Measurements from ENCODE around the gene SDHD.
"Not testable (repeated sequence)": the region's sequence is repeated elsewhere in the genome, so short reads cannot be mapped to it uniquely, and the experiment has no call there.

SDHD gene

GRCh38 chr11:112042961-112043304 lies 43.7 kb upstream of the SDHD start:
- H3K27me3 ChIP-seq (ENCODE audit: insufficient read depth, low read length, poor library complexity), result no peaks in the 10 kb centered on the region
- no peak for DNase-seq
- H3K27ac ChIP-seq (ENCODE audit: low read length), result no peak overlapping the region
- H3K4me1 ChIP-seq (ENCODE audit: insufficient read depth, low read length), result no peaks in the 10 kb centered on the region
- ATAC-seq (ENCODE audit: insufficient read depth, low read depth), result no peak
- no peak overlapping the region for H3K9ac ChIP-seq (ENCODE audit: low read depth, low read length)
- H3K4me2 ChIP-seq (ENCODE audit: insufficient read depth, low read length), result no peak overlapping the region
- H4K20me1 ChIP-seq (ENCODE audit: insufficient read depth, low read length), result no peaks in the 10 kb centered on the region
- no peak for TF ChIP-seq EZH2 (IDR thresholded peaks at IDR 0.05; ENCODE audit: borderline replicate concordance, low read depth, low read length, severe bottlenecking)
- TF ChIP-seq CTCF (IDR thresholded peaks at IDR 0.05; ENCODE audit: borderline replicate concordance, extremely low read depth, low read length, poor library complexity, severe bottlenecking), result no peak
- peaks cover 3% of the 10 kb centered on the region; the same call in 1 of the 2 replicates for H3K79me2 ChIP-seq (ENCODE audit: insufficient read depth, low read length)
- H3K9me3 ChIP-seq (ENCODE audit: insufficient read depth, low read length, severe bottlenecking), result no peaks in the 10 kb centered on the region
- H3K4me3 ChIP-seq (ENCODE audit: low read depth in 1 of 2, low read length in 2 of 2), result no peak overlapping the region
- H3K36me3 ChIP-seq (ENCODE audit: insufficient read depth, low read length), result peaks cover 81% of the 10 kb centered on the region
- H2AFZ ChIP-seq (ENCODE audit: low read depth, low read length), result no peak overlapping the region

- Histone ChIP-seq H3K27me3 (ENCODE audit: insufficient read depth, low read length, poor library complexity) (no peaks in the 10 kb centered on the region), H3K36me3 (ENCODE audit: insufficient read depth, low read length) (peaks cover 80% of the 10 kb centered on the region), H3K4me1 (ENCODE audit: insufficient read depth, low read length) (no peaks in the 10 kb centered on the region), H3K4me2 (ENCODE audit: insufficient read depth, low read length) (no peak overlapping the region), H3K27ac (ENCODE audit: low read length) (no peak overlapping the region), H4K20me1 (ENCODE audit: insufficient read depth, low read length) (no peaks in the 10 kb centered on the region), H3K9ac (ENCODE audit: low read depth, low read length) (no peak overlapping the region), H3K4me3 (ENCODE audit: low read depth in 1 of 2, low read length in 2 of 2) (no peak overlapping the region), H2AFZ (ENCODE audit: low read depth, low read length) (no peak overlapping the region), H3K9me3 (ENCODE audit: insufficient read depth, low read length, severe bottlenecking) (no peaks in the 10 kb centered on the region), H3K79me2 (ENCODE audit: insufficient read depth, low read length) (peaks cover 7% of the 10 kb centered on the region; the same call in 1 of the 2 replicates)
- no peak for TF ChIP-seq CTCF (IDR thresholded peaks at IDR 0.05; ENCODE audit: borderline replicate concordance, extremely low read depth, low read length, poor library complexity, severe bottlenecking)
- TF ChIP-seq EZH2 (IDR thresholded peaks at IDR 0.05; ENCODE audit: borderline replicate concordance, low read depth, low read length, severe bottlenecking), result no peak
- DNase-seq (no peak), ATAC-seq (ENCODE audit: insufficient read depth, low read depth) (no peak)
Measured at GRCh38 chr11:112044961-112045360, 41.7 kb upstream of the SDHD start.

- not testable (repeated sequence) for H3K27ac ChIP-seq (ENCODE audit: low read length); H3K9me3 ChIP-seq (ENCODE audit: insufficient read depth, low read length, severe bottlenecking); H4K20me1 ChIP-seq (ENCODE audit: insufficient read depth, low read length); DNase-seq; H2AFZ ChIP-seq (ENCODE audit: low read depth, low read length); H3K4me3 ChIP-seq (ENCODE audit: low read depth in 1 of 2, low read length in 2 of 2); H3K27me3 ChIP-seq (ENCODE audit: insufficient read depth, low read length, poor library complexity); H3K9ac ChIP-seq (ENCODE audit: low read depth, low read length); H3K4me2 ChIP-seq (ENCODE audit: insufficient read depth, low read length); H3K4me1 ChIP-seq (ENCODE audit: insufficient read depth, low read length); ATAC-seq (ENCODE audit: insufficient read depth, low read depth); H3K79me2 ChIP-seq (ENCODE audit: insufficient read depth, low read length)
- H3K36me3 ChIP-seq (ENCODE audit: insufficient read depth, low read length), result peaks cover 81% of the 10 kb centered on the region
Measured at GRCh38 chr11:112046647-112047046, 40.0 kb upstream of the SDHD start.

GRCh38 chr11:112048256-112048655 lies 38.4 kb upstream of the SDHD start:
- H3K79me2 ChIP-seq (ENCODE audit: insufficient read depth, low read length); H3K4me3 ChIP-seq (ENCODE audit: low read depth in 1 of 2, low read length in 2 of 2); ATAC-seq (ENCODE audit: insufficient read depth, low read depth); H3K9me3 ChIP-seq (ENCODE audit: insufficient read depth, low read length, severe bottlenecking); H3K4me2 ChIP-seq (ENCODE audit: insufficient read depth, low read length); H3K9ac ChIP-seq (ENCODE audit: low read depth, low read length); DNase-seq; H3K27me3 ChIP-seq (ENCODE audit: insufficient read depth, low read length, poor library complexity); H3K4me1 ChIP-seq (ENCODE audit: insufficient read depth, low read length); H4K20me1 ChIP-seq (ENCODE audit: insufficient read depth, low read length); H2AFZ ChIP-seq (ENCODE audit: low read depth, low read length); H3K27ac ChIP-seq (ENCODE audit: low read length): not testable (repeated sequence)
- peaks cover 82% of the 10 kb centered on the region for H3K36me3 ChIP-seq (ENCODE audit: insufficient read depth, low read length)

Data from DND-41 (cell line).